Measurements from ENCODE around the gene SF3A2.

- no peak for TF ChIP-seq CTCF (IDR thresholded peaks at IDR 0.05 in 8 of 11, conservative IDR thresholded peaks at IDR 0.05 in 3 of 11)
- TF ChIP-seq POLR2AphosphoS5 (IDR thresholded peaks at IDR 0.05), result peak; percentile 70 to 84 (median 83)
- no peak for TF ChIP-seq POLR2A (IDR thresholded peaks at IDR 0.05)
Observed at GRCh38 chr19:2223959-2224358, 12.7 kb upstream of the SF3A2 start.
